WTC11 (cell line): ENCODE data around the gene CAPN9.

Experiments used
- ATF2 ChIP-seq: sonication (generic); formaldehyde crosslinking; IDR thresholded peaks from 2 replicates; pipeline ENCODE4 v1.8.1; 2022; ENCODE audit warnings: low read depth, missing genetic modification reagents, borderline replicate concordance
- ESRRA ChIP-seq: sonication (generic); formaldehyde crosslinking; IDR thresholded peaks from 2 replicates; pipeline ENCODE4 v1.8.1; 2022; ENCODE audit warnings: mild to moderate bottlenecking, missing genetic modification reagents, borderline replicate concordance
- OVOL2 ChIP-seq: fragments of 250-450 bp; sonication (Bioruptor Pico); IDR thresholded peaks from 2 replicates; pipeline ENCODE4 v1.9.0; 2021; ENCODE audit warnings: mild to moderate bottlenecking, borderline replicate concordance
- TCF7 ChIP-seq: sonication (generic); formaldehyde crosslinking; IDR thresholded peaks from 2 replicates; pipeline ENCODE4 v1.8.0; 2022; ENCODE audit warnings: mild to moderate bottlenecking, low read depth, missing genetic modification reagents, moderate library complexity
- TEAD4 ChIP-seq: sonication (generic); formaldehyde crosslinking; IDR thresholded peaks from 2 replicates; pipeline ENCODE4 v1.8.0; 2022; ENCODE audit warnings: mild to moderate bottlenecking, missing genetic modification reagents
- TP53 ChIP-seq: sonication (generic); formaldehyde crosslinking; IDR thresholded peaks from 2 replicates; pipeline ENCODE4 v1.8.1; 2023; ENCODE audit warnings: mild to moderate bottlenecking, missing genetic modification reagents
- ZBTB21 ChIP-seq: sonication (generic); formaldehyde crosslinking; IDR thresholded peaks from 2 replicates; pipeline ENCODE4 v1.8.1; 2023; ENCODE audit warnings: mild to moderate bottlenecking, missing genetic modification reagents, borderline replicate concordance
- TF ChIP-seq, protein P1 (sequence below): fragments of 200-600 bp; IDR thresholded peaks from 2 replicates; pipeline ENCODE4 v1.8.0; 2022; ENCODE audit warnings: antibody characterized with exemption
- TF ChIP-seq, protein P2 (sequence below): sonication (generic); formaldehyde crosslinking; IDR thresholded peaks from 2 replicates; pipeline ENCODE4 v1.8.1; 2022; ENCODE audit warnings: low read depth, mild to moderate bottlenecking, moderate library complexity, missing genetic modification reagents, borderline replicate concordance
- TF ChIP-seq, protein P3 (sequence below): sonication (generic); formaldehyde crosslinking; IDR thresholded peaks from 2 replicates; pipeline ENCODE4 v1.8.1; 2023; ENCODE audit warnings: mild to moderate bottlenecking, missing genetic modification reagents, moderate library complexity

DNA sequence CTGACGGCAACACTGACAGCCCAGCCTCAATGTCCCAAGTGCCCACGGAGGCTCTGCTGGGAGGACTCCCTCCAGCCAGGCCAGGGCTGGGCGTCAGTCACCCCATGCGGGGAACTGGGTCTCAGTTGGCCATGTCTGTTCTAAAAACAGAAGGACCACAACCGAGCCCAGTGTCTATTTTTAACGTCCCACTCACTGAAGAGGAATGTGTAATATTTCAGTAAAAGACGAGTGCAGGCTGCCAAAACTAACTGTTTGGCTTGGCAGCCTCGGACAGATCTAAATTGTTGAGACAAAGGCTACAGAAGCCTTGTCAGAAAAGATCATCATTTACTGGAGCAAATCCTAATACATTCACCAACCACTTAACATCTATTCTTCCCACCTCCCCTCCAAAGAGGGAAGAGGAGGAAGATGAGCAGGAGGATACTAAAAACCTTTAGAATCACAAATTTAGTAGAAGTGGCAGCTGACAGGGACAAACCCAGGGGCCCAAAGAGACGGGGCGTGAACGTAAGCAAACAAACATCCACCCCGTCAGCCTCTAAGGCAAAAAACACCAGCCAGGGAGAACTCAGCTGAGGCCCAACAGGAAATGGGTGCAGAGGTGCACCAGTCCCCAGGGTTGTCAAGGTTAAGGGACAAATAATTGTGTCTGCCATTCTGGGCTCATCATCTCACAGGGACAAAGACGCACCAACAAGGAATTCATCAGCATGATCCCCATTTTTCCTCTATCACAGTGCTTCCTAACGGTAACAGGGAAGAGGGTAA is 102.5 kb downstream of the CAPN9 start:
- TF ChIP-seq, protein P1, sequence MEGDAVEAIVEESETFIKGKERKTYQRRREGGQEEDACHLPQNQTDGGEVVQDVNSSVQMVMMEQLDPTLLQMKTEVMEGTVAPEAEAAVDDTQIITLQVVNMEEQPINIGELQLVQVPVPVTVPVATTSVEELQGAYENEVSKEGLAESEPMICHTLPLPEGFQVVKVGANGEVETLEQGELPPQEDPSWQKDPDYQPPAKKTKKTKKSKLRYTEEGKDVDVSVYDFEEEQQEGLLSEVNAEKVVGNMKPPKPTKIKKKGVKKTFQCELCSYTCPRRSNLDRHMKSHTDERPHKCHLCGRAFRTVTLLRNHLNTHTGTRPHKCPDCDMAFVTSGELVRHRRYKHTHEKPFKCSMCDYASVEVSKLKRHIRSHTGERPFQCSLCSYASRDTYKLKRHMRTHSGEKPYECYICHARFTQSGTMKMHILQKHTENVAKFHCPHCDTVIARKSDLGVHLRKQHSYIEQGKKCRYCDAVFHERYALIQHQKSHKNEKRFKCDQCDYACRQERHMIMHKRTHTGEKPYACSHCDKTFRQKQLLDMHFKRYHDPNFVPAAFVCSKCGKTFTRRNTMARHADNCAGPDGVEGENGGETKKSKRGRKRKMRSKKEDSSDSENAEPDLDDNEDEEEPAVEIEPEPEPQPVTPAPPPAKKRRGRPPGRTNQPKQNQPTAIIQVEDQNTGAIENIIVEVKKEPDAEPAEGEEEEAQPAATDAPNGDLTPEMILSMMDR, result no peak
- no peak for TF ChIP-seq ATF2
- no peak for TF ChIP-seq ZBTB21
- no peak for TF ChIP-seq OVOL2 (CRISPR knock-in tag)
- no peak for TF ChIP-seq ESRRA
- TF ChIP-seq TEAD4, result no peak
- TF ChIP-seq, protein P2, sequence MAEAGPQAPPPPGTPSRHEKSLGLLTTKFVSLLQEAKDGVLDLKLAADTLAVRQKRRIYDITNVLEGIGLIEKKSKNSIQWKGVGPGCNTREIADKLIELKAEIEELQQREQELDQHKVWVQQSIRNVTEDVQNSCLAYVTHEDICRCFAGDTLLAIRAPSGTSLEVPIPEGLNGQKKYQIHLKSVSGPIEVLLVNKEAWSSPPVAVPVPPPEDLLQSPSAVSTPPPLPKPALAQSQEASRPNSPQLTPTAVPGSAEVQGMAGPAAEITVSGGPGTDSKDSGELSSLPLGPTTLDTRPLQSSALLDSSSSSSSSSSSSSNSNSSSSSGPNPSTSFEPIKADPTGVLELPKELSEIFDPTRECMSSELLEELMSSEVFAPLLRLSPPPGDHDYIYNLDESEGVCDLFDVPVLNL (CRISPR knock-in tag), result no peak
- TF ChIP-seq, protein P3, sequence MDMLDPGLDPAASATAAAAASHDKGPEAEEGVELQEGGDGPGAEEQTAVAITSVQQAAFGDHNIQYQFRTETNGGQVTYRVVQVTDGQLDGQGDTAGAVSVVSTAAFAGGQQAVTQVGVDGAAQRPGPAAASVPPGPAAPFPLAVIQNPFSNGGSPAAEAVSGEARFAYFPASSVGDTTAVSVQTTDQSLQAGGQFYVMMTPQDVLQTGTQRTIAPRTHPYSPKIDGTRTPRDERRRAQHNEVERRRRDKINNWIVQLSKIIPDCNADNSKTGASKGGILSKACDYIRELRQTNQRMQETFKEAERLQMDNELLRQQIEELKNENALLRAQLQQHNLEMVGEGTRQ (CRISPR knock-in tag), result no peak
- TF ChIP-seq TCF7 (CRISPR knock-in tag), result no peak
- TF ChIP-seq TP53 (CRISPR knock-in tag), result no peak
